CD4-positive, alpha-beta memory T cell (primary cell): ENCODE measurements around the gene DTD2. TPM values are rescaled to one million over a fixed set of nuclear protein-coding genes. Genes with fewer than 3 reads are reported as not detected.

Experiments
- CTCF ChIA-PET: fragments of 350-600 bp; sonication (Branson Sonifier 250); formaldehyde crosslinking; loops from one replicate; lab custom pipeline; 2021; ENCODE audit warnings: inconsistent platforms; ENCODE audit not compliant: partially characterized antibody; lab: Charles Lee
- POLR2A ChIA-PET: fragments of 350-600 bp; sonication (Branson Sonifier 250); formaldehyde crosslinking; loops from one replicate; lab custom pipeline; 2021; ENCODE audit not compliant: partially characterized antibody; lab: Charles Lee
- DNase-seq, 5 donors: peaks; one replicate each; pipeline versions ENCODE4 v3.0.0 to v3.0.0-alpha.2; 2020 to 2022; ENCODE audit warnings: mixed read lengths in 1 of 5
- H3K27ac ChIP-seq: one replicate; pipeline ENCODE4 v1.7.0; 2013; ENCODE audit warnings: low read depth, low read length
- H3K27me3 ChIP-seq: 2 replicates; pipeline ENCODE4 v1.7.0; 2013; ENCODE audit warnings: mild to moderate bottlenecking, low read length, moderate library complexity; ENCODE audit not compliant: insufficient read depth
- H3K36me3 ChIP-seq: 2 replicates; pipeline ENCODE4 v1.7.0; 2013; ENCODE audit warnings: mild to moderate bottlenecking, low read length, moderate library complexity; ENCODE audit not compliant: insufficient read depth
- H3K4me1 ChIP-seq: 2 replicates; pipeline ENCODE4 v1.7.0; 2013; ENCODE audit warnings: mild to moderate bottlenecking, low read length, moderate library complexity; ENCODE audit not compliant: insufficient read depth
- H3K4me3 ChIP-seq, 2 donors: one replicate each; pipeline ENCODE4 v1.7.0; 2013; ENCODE audit warnings: low read length in 2 of 2, mild to moderate bottlenecking in 1 of 2
- H3K9me3 ChIP-seq, 2 donors: one replicate each; pipeline ENCODE4 v1.7.0; 2013; ENCODE audit warnings: low read length in 2 of 2, control low read depth in 1 of 2; ENCODE audit not compliant: control insufficient read depth in 1 of 2
- H3K27ac Mint-ChIP-seq, 7 donors: one replicate each; pipeline ENCODE4 v1.8.0; 2020 to 2021; ENCODE audit warnings: mixed read lengths in 7 of 7, mild to moderate bottlenecking in 6 of 7, inconsistent platforms in 3 of 7, moderate library complexity in 3 of 7
- H3K27me3 Mint-ChIP-seq, 2 donors: one replicate each; pipeline ENCODE4 v1.8.0; 2020 to 2021; ENCODE audit warnings: mixed read lengths in 2 of 2
- H3K36me3 Mint-ChIP-seq, 2 donors: one replicate each; pipeline ENCODE4 v1.8.0; 2020 to 2021; ENCODE audit warnings: mixed read lengths in 2 of 2, inconsistent platforms in 1 of 2, mild to moderate bottlenecking in 1 of 2
- H3K4me1 Mint-ChIP-seq, 4 donors: one replicate each; pipeline ENCODE4 v1.8.0; 2020 to 2021; ENCODE audit warnings: mixed read lengths in 4 of 4, mild to moderate bottlenecking in 1 of 4
- H3K4me3 Mint-ChIP-seq, 8 donors: one replicate each; pipeline ENCODE4 v1.8.0; 2020 to 2021; ENCODE audit warnings: mixed read lengths in 8 of 8, mild to moderate bottlenecking in 7 of 8, moderate library complexity in 6 of 8, inconsistent platforms in 3 of 8
- H3K9me3 Mint-ChIP-seq, 8 donors: one replicate each; pipeline ENCODE4 v1.8.0; 2020 to 2021; ENCODE audit warnings: mixed read lengths in 8 of 8, mild to moderate bottlenecking in 5 of 8, inconsistent platforms in 3 of 8, moderate library complexity in 1 of 8
- intact Hi-C: fragments of 100-400 bp; cut with micrococcal nuclease; formaldehyde crosslinking; loops from one replicate; pipeline ENCODE4 v1.15.1; 2023
- polyA plus RNA-seq, 2 donors: library from polyadenylated mRNA; unstranded; fragments of 300-500 nt; fragmentation: Illumina TruSeq; gene quantifications; one replicate each; pipeline ENCODE4 v1.2.3, GENCODE V29; 2021
- total RNA-seq, 2 experiments: library from RNA; stranded (reverse); gene quantifications; one replicate each; pipeline ENCODE4 v1.2.3, GENCODE V29; 2021

Gene DTD2
- total and polyA plus RNA-seq, 4 experiments from 2014 or later: 13.9 to 27.0 (median 17.7) TPM

DNA sequence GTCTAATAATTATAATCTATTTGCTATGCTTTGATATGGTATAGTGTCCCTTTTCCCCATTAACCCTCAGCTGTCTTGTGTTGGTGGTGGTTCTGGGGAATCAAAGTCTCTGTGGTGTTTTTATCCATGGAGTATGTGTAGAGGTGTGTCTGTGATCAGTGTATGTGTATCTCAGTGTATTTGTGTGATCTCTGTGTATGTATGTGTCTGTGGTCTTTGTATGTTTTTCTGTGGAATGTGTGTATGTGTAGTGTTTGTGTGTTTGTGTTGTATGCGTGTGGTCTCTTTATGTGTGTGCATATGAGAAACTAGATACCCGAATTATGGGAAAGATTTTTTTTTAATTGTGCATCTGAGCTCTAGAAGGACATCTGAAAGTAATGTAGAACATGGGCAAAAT, 29.5 kb upstream of the DTD2 start:
- Mint-ChIP-seq H3K9me3 (peaks cover 0 to 2% (median 0%) of the 10 kb centered on the region in 8 donors), H3K4me1 (no peaks in the 10 kb centered on the region), H3K4me3 (no peak overlapping the region), H3K36me3 (no peaks in the 10 kb centered on the region), H3K27ac (no peak overlapping the region), H3K27me3 (peaks cover 4 to 12% of the 10 kb centered on the region in 2 donors)
- CTCF ChIA-PET: interaction anchor here (0.6 kb wide), 1 partner anchor 398 kb away, joined by 3 read pairs; no protein-coding TSS in a partner anchor
- no peak overlapping the region for H3K27ac ChIP-seq
- H3K4me1 ChIP-seq: no peaks in the 10 kb centered on the region
- no peak overlapping the region for H3K4me3 ChIP-seq
- H3K36me3 ChIP-seq: no peaks in the 10 kb centered on the region
- no peak for DNase-seq
- H3K9me3 ChIP-seq: no peaks in the 10 kb centered on the region
- intact Hi-C loops: no loop called here
- no peaks in the 10 kb centered on the region for H3K27me3 ChIP-seq
- POLR2A ChIA-PET: no interaction called here

DNA sequence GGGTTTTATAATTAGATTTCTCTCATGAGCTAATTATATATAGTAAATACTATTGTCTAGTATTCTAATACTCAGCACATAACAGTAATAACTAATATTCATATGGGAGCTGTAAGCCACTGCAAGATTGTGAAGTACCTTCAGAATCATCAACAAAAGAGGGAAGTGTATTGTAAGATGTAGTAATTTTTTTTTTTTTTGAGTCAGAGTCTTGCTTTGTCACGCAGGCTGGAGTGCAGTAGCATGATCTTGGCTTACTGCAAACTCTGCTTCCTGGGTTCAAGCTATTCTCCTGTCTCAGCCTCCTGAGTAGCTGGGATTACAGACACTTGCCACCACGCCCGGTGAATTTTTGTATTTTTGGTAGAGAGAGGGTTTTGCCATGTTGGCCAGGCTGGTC, 27.4 kb upstream of the DTD2 start:
- H3K36me3 ChIP-seq: no peaks in the 10 kb centered on the region
- no peak for DNase-seq
- Mint-ChIP-seq H3K27me3 (peaks cover 6 to 8% of the 10 kb centered on the region in 2 donors), H3K9me3 (peaks cover 0 to 2% (median 0%) of the 10 kb centered on the region in 8 donors), H3K36me3 (no peaks in the 10 kb centered on the region), H3K27ac (no peak overlapping the region), H3K4me3 (no peak overlapping the region), H3K4me1 (no peaks in the 10 kb centered on the region)
- no peak overlapping the region for H3K27ac ChIP-seq
- no peak overlapping the region for H3K4me3 ChIP-seq
- no peaks in the 10 kb centered on the region for H3K4me1 ChIP-seq
- intact Hi-C loops: no loop called here
- CTCF ChIA-PET: no interaction called here
- no peaks in the 10 kb centered on the region for H3K27me3 ChIP-seq
- H3K9me3 ChIP-seq: no peaks in the 10 kb centered on the region
- POLR2A ChIA-PET: no interaction called here

DNA sequence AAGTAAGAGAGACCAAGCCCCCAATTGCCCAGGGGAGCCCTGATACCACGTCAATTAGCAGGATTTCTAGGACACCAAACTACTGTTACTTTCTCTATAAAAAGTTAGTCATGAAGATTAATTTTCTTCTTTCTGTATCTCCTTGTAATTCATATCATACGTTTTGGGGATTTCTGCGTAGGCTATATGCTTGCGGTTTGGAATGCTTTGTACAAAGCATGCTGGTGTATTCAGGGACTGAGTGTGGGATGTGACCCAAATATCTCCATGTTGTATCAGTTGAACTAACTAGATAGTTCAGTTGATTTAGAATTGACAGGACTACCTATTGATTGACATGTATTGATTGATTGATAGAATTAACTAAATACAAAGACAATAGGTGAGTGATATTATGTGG, 22.9 kb upstream of the DTD2 start:
- no peaks in the 10 kb centered on the region for H3K27me3 ChIP-seq
- Mint-ChIP-seq H3K4me1 (peaks cover 0 to 1% (median 0%) of the 10 kb centered on the region in 4 donors), H3K27me3 (peaks cover 5 to 17% of the 10 kb centered on the region in 2 donors), H3K9me3 (no peaks in the 10 kb centered on the region), H3K36me3 (no peaks in the 10 kb centered on the region), H3K4me3 (no peak overlapping the region), H3K27ac (no peak overlapping the region)
- H3K9me3 ChIP-seq: no peaks in the 10 kb centered on the region
- POLR2A ChIA-PET: no interaction called here
- no peaks in the 10 kb centered on the region for H3K4me1 ChIP-seq
- CTCF ChIA-PET: no interaction called here
- H3K36me3 ChIP-seq: no peaks in the 10 kb centered on the region
- intact Hi-C loops: no loop called here
- H3K4me3 ChIP-seq: no peak overlapping the region
- H3K27ac ChIP-seq: no peak overlapping the region
- no peak for DNase-seq

DNA sequence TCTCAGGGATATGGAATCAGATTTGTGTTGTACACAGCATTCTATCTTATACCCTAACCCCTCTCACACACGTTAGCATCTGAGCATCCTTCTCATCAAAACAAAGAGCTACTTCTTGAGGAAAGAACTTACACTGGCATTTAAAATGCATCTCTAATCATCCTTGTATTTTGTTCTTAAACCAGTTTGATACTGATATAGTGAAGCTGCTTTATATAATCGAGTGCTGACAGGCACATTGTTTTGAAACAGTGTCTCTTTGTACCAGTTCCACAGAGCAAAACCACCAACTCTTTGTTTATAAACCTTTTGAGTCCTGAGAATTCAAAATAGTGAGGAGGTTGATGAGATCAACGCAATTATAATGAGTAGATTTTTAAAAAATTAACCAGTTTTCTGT, 21.7 kb upstream of the DTD2 start:
- peaks cover 5 to 18% of the 10 kb centered on the region in 2 donors for H3K27me3 Mint-ChIP-seq
- H3K4me1 Mint-ChIP-seq: peaks cover 0 to 1% (median 0%) of the 10 kb centered on the region in 4 donors
- intact Hi-C loops: no loop called here
- H3K36me3 Mint-ChIP-seq: peaks cover 0 to 2% of the 10 kb centered on the region in 2 donors
- no peaks in the 10 kb centered on the region for H3K36me3 ChIP-seq
- H3K4me3 Mint-ChIP-seq: no peak overlapping the region
- H3K4me1 ChIP-seq: no peaks in the 10 kb centered on the region
- POLR2A ChIA-PET: interaction anchor here (1.5 kb wide), 1 partner anchor 22 kb away, joined by 3 read pairs; the partner anchor contains the start of gene DTD2
- no peak overlapping the region for H3K4me3 ChIP-seq
- no peaks in the 10 kb centered on the region for H3K9me3 ChIP-seq
- H3K27me3 ChIP-seq: no peaks in the 10 kb centered on the region
- H3K27ac Mint-ChIP-seq: no peak overlapping the region
- CTCF ChIA-PET: no interaction called here
- peaks cover 0 to 3% (median 0%) of the 10 kb centered on the region in 8 donors for H3K9me3 Mint-ChIP-seq
- no peak for DNase-seq
- H3K27ac ChIP-seq: no peak overlapping the region

DNA sequence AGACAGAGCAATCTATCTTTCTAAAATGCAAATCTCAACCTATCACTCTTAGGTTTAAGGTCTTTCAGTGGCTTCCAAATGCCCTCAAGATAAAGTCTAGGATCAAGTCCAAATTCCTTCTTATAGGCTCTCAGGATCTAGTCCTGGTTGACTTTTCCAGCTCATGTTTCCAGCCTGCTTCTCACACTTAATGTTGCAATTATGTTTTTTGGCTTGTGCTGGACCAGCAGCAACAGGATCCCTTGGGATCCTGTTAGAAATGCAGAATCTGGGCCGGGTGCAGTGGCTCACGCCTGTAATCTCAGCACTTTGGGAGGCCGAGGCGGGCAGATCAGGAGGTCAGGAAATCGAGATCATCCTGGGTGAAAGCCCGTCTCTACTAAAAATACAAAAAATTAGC, 19.9 kb upstream of the DTD2 start:
- ChIA-PET POLR2A (no interaction called here), CTCF (no interaction called here)
- intact Hi-C loops: no loop called here
- Mint-ChIP-seq H3K9me3 (peaks cover 0 to 3% (median 0%) of the 10 kb centered on the region in 8 donors), H3K4me3 (no peak overlapping the region), H3K4me1 (peaks cover 0 to 1% (median 0%) of the 10 kb centered on the region in 4 donors), H3K27ac (no peak overlapping the region), H3K27me3 (peaks cover 5 to 16% of the 10 kb centered on the region in 2 donors), H3K36me3 (peaks cover 0 to 6% of the 10 kb centered on the region in 2 donors)
- Histone ChIP-seq H3K36me3 (no peaks in the 10 kb centered on the region), H3K4me1 (no peaks in the 10 kb centered on the region), H3K27me3 (no peaks in the 10 kb centered on the region), H3K4me3 (no peak overlapping the region), H3K9me3 (no peaks in the 10 kb centered on the region), H3K27ac (no peak overlapping the region)
- DNase-seq: no peak

DNA sequence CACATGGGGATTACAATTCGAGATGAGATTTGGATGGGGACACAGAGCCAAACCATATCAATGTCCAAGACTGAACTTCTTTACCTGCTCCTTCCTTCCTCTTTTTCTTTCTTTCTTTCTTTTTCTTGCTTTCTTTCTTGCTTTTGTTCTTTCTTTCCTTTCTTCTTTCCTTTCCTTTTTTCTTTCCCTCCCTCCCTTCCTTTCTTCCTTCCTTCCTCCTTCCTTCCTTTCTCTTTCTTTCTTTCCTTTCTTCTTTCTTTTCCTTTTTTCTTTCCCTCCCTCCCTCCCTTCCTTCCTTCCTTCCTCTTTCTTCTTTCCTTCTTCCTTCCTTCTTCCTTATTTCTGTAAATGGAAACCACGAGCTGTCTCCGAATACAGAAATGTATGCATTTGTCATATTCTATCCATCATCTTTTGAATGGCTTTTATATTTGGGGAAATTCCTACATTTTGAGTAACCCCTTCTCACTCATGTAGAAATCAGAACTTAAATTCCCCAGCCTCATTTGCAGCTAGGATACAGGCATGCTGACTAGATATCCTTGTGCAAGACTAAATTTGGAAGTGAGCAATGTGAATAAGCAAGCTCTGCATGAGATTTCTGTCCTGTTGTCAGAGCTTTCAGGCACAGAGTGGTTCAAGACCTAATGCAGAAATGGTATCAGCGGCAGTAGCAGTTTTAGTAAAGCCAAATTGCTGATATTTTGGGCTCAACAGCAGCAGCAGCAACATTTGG, 19.0 kb upstream of the DTD2 start:
- Mint-ChIP-seq H3K27me3 (peaks cover 5 to 20% of the 10 kb centered on the region in 2 donors), H3K36me3 (peaks cover 0 to 6% of the 10 kb centered on the region in 2 donors), H3K9me3 (peaks cover 0 to 3% (median 0%) of the 10 kb centered on the region in 8 donors), H3K4me1 (peaks cover 0 to 1% (median 0%) of the 10 kb centered on the region in 4 donors), H3K27ac (no peak overlapping the region), H3K4me3 (no peak overlapping the region)
- Histone ChIP-seq H3K9me3 (no peaks in the 10 kb centered on the region), H3K27me3 (no peaks in the 10 kb centered on the region), H3K4me1 (no peaks in the 10 kb centered on the region), H3K27ac (no peak overlapping the region), H3K4me3 (no peak overlapping the region), H3K36me3 (no peaks in the 10 kb centered on the region)
- POLR2A ChIA-PET: no interaction called here
- DNase-seq: no peak
- CTCF ChIA-PET: no interaction called here
- intact Hi-C loops: no loop called here

DNA sequence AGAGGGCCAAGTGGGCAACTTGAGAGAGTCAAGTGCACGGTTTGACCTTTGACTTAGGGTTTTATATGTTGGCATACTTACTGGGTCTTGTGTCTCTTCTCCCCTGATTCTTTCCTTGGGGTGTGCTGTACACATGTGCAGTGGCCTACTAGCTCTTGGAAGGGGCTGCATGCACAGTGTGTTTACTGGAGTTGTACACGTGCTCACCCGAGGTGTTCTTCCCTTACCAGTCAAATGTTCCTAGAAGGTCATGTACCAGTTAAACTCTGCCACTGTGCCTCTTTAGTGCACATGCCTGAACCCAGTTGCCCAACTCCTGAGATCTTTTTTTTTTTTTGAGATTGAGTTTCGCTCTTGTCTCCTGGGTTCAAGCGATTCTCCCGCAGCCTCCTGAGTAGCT, 9.2 kb upstream of the DTD2 start:
- Mint-ChIP-seq H3K36me3 (no peaks in the 10 kb centered on the region), H3K9me3 (no peaks in the 10 kb centered on the region), H3K4me1 (no peaks in the 10 kb centered on the region), H3K27me3 (peaks cover 0 to 2% of the 10 kb centered on the region in 2 donors), H3K4me3 (no peak overlapping the region), H3K27ac (no peak overlapping the region)
- ChIA-PET POLR2A (no interaction called here), CTCF (no interaction called here)
- no peak for DNase-seq
- H3K27me3 ChIP-seq: no peaks in the 10 kb centered on the region
- H3K27ac ChIP-seq: no peak overlapping the region
- H3K4me3 ChIP-seq: no peak overlapping the region
- no peaks in the 10 kb centered on the region for H3K36me3 ChIP-seq
- H3K4me1 ChIP-seq: no peaks in the 10 kb centered on the region
- intact Hi-C loops: no loop called here
- H3K9me3 ChIP-seq: no peaks in the 10 kb centered on the region
